Measurements from ENCODE around the gene LMAN1. TPM values are rescaled to one million over a fixed set of nuclear protein-coding genes. Genes with fewer than 3 reads are reported as not detected.
A peak's percentile ranks its signal among the peaks of the same experiment; 100 is the strongest.

The LMAN1 gene
- total and polyA plus RNA-seq, 2 experiments from 2014 or later: 127 to 193 TPM

DNA sequence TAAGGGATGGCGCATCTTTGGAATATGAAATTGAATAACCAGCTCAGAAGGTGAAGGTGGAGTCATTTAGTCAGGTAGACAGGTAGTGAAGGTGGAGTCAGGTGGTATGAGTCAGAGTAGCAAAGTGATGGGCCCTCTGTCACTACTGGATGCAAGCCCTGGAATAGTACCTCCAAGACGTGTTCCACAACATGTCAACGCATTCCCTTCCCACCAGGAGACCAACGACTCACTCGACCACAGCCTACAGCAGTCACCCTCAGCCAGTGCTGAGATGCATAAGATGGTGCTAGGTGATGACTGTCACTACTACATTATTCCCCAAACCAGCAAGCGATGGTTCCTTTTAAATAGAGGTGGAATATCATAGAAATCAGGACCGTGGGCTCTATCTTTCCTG is 47.4 kb downstream of the LMAN1 start:
- H3K9me2 ChIP-seq (ENCODE audit: insufficient read depth): no peaks in the 10 kb centered on the region
- no peaks in the 10 kb centered on the region for H3F3A ChIP-seq (ENCODE audit: insufficient read depth)
- no peak overlapping the region for H3K4me2 ChIP-seq (ENCODE audit: unreplicated experiment)
- H3K4me1 ChIP-seq (ENCODE audit: insufficient read depth): no peaks in the 10 kb centered on the region
- TF ChIP-seq EZH2 (IDR thresholded peaks at IDR 0.05; ENCODE audit: insufficient read depth, poor library complexity, severe bottlenecking) (no peak), EZH2phosphoT487 (IDR thresholded peaks at IDR 0.05; ENCODE audit: insufficient read depth, low read depth) (no peak)
- H2AFZ ChIP-seq: no peak overlapping the region
- peaks cover 28% of the 10 kb centered on the region for H3K27me3 ChIP-seq (replicated peaks; ENCODE audit: insufficient read depth)
- no peaks in the 10 kb centered on the region for H3K36me3 ChIP-seq (ENCODE audit: low read depth)
- no peak overlapping the region for H3K27ac ChIP-seq
- no peak overlapping the region for H3K4me3 ChIP-seq
- no peaks in the 10 kb centered on the region for H3K79me2 ChIP-seq (ENCODE audit: insufficient read depth)
- H3K9me3 ChIP-seq (ENCODE audit: low read depth): no peaks in the 10 kb centered on the region
- WGBS, 2 experiments (ENCODE audit: low coverage in 1 of 2, low lambda C conversion rate in 2 of 2, missing lambda C conversion rate in 2 of 2): 61 to 70% methylated on average over 7 of the region's 7 CpGs
- H3K9ac ChIP-seq: no peak overlapping the region
- no peaks in the 10 kb centered on the region for H4K20me1 ChIP-seq (ENCODE audit: insufficient read depth)
- DNase-seq: peak; percentile 65
- in situ Hi-C loops (cut with MboI): no loop called here

- H2AFZ ChIP-seq: peak overlapping the region; percentile 52
- 32 to 35% methylated on average over 5 of the region's 5 CpGs for WGBS, 2 experiments (ENCODE audit: low coverage in 1 of 2, low lambda C conversion rate in 2 of 2, missing lambda C conversion rate in 2 of 2)
- in situ Hi-C loops (cut with MboI): no loop called here
- no peaks in the 10 kb centered on the region for H3K9me2 ChIP-seq (ENCODE audit: insufficient read depth)
- peak overlapping the region; percentile 60 for H3K4me2 ChIP-seq (ENCODE audit: unreplicated experiment)
- no peak overlapping the region for H3K27ac ChIP-seq
- no peak for TF ChIP-seq EZH2 (IDR thresholded peaks at IDR 0.05; ENCODE audit: insufficient read depth, poor library complexity, severe bottlenecking)
- TF ChIP-seq EZH2phosphoT487 (IDR thresholded peaks at IDR 0.05; ENCODE audit: insufficient read depth, low read depth): no peak
- no peaks in the 10 kb centered on the region for H3K79me2 ChIP-seq (ENCODE audit: insufficient read depth)
- H3K9me3 ChIP-seq (ENCODE audit: low read depth): no peaks in the 10 kb centered on the region
- peaks cover 49% of the 10 kb centered on the region for H3K27me3 ChIP-seq (replicated peaks; ENCODE audit: insufficient read depth)
- H3K36me3 ChIP-seq (ENCODE audit: low read depth): no peaks in the 10 kb centered on the region
- DNase-seq: no peak
- peak overlapping the region; percentile 56 for H3K4me3 ChIP-seq
- H3K9ac ChIP-seq: no peak overlapping the region
- no peaks in the 10 kb centered on the region for H3F3A ChIP-seq (ENCODE audit: insufficient read depth)
- H4K20me1 ChIP-seq (ENCODE audit: insufficient read depth): no peaks in the 10 kb centered on the region
- H3K4me1 ChIP-seq (ENCODE audit: insufficient read depth): no peaks in the 10 kb centered on the region
These were observed 50.2 kb downstream of the LMAN1 start for GRCh38 chr18:59308938-59309260.

DNA sequence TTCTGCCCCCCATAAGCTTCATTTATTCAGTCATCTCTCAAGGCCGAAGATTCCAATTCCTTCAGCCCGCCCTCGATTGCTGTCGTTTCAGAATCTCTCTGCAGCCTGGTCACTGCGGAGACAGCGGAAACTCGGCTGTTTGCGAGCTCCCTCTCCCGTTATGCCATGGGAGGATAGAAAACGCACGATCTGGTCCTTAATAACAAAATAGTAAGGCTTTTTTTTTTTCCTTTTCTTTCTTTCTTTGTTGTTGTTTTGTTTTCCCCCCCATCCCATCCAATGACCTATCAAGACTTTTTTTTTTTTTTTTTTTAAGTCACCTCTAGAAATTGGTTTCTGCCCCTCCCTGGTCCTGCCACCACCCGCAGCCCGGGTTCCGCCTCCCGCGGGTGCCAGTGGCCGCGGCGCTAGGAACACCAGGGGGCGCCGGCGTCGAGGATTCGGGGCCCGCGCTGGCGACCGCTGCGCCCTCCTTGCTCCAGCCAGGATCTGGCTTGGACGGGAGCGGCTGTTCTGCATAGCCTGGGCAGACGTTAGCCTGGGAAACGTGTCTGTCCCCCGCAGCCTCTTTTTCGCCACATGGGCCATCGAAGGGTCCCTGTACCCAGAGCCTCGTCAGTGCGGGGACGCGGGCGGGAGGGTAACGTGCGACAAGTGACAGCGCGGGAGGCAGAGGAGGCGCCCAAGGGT is 50.7 kb downstream of the LMAN1 start:
- Histone ChIP-seq H3K4me2 (ENCODE audit: unreplicated experiment) (peak overlapping the region; percentile 60), H3K9ac (no peak overlapping the region), H3K27ac (no peak overlapping the region), H3F3A (ENCODE audit: insufficient read depth) (no peaks in the 10 kb centered on the region), H3K36me3 (ENCODE audit: low read depth) (no peaks in the 10 kb centered on the region), H3K79me2 (ENCODE audit: insufficient read depth) (no peaks in the 10 kb centered on the region), H2AFZ (peak overlapping the region; percentile 52), H3K27me3 (replicated peaks; ENCODE audit: insufficient read depth) (peaks cover 53% of the 10 kb centered on the region), H3K9me2 (ENCODE audit: insufficient read depth) (no peaks in the 10 kb centered on the region), H3K4me1 (ENCODE audit: insufficient read depth) (no peaks in the 10 kb centered on the region), H3K4me3 (peak overlapping the region; percentile 56), H4K20me1 (ENCODE audit: insufficient read depth) (no peaks in the 10 kb centered on the region), H3K9me3 (ENCODE audit: low read depth) (no peaks in the 10 kb centered on the region)
- in situ Hi-C loops (cut with MboI): no loop called here
- DNase-seq: peak; percentile 86
- TF ChIP-seq EZH2phosphoT487 (IDR thresholded peaks at IDR 0.05; ENCODE audit: insufficient read depth, low read depth): no peak
- no peak for TF ChIP-seq EZH2 (IDR thresholded peaks at IDR 0.05; ENCODE audit: insufficient read depth, poor library complexity, severe bottlenecking)
- WGBS, 2 experiments (ENCODE audit: low coverage in 1 of 2, low lambda C conversion rate in 2 of 2, missing lambda C conversion rate in 2 of 2): 1 to 5% methylated on average over 40 to 46 of the region's 46 CpGs

DNA sequence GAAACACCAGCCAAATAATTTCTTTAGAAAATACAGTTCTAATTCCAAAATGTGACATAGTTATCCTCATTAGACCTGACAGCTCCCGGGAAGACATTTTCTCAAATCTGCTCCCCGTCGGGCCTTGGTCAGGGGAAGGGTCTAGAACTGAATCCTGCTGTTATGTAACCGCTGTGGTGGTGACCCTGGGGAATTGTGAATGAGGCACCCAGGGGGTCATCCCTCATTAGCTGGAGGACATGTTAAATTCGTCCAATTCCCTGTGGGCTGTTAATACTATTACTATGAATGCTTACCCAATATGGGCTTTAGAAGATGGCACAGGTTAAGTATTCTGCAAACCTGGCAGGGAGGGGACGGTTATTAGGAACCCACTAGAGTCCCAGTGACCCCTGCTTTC is 52.4 kb downstream of the LMAN1 start:
- no peak overlapping the region for H3K4me3 ChIP-seq
- H3K4me2 ChIP-seq (ENCODE audit: unreplicated experiment): no peak overlapping the region
- H3F3A ChIP-seq (ENCODE audit: insufficient read depth): no peaks in the 10 kb centered on the region
- in situ Hi-C loops (cut with MboI): no loop called here
- no peaks in the 10 kb centered on the region for H3K36me3 ChIP-seq (ENCODE audit: low read depth)
- H3K4me1 ChIP-seq (ENCODE audit: insufficient read depth): no peaks in the 10 kb centered on the region
- no peak for TF ChIP-seq EZH2phosphoT487 (IDR thresholded peaks at IDR 0.05; ENCODE audit: insufficient read depth, low read depth)
- TF ChIP-seq EZH2 (IDR thresholded peaks at IDR 0.05; ENCODE audit: insufficient read depth, poor library complexity, severe bottlenecking): no peak
- H3K9ac ChIP-seq: no peak overlapping the region
- H3K79me2 ChIP-seq (ENCODE audit: insufficient read depth): no peaks in the 10 kb centered on the region
- no peaks in the 10 kb centered on the region for H4K20me1 ChIP-seq (ENCODE audit: insufficient read depth)
- no peaks in the 10 kb centered on the region for H3K9me2 ChIP-seq (ENCODE audit: insufficient read depth)
- no peak overlapping the region for H2AFZ ChIP-seq
- H3K9me3 ChIP-seq (ENCODE audit: low read depth): no peaks in the 10 kb centered on the region
- no peak overlapping the region for H3K27ac ChIP-seq
- DNase-seq: no peak
- 82 to 87% methylated on average over 6 of the region's 6 CpGs for WGBS, 2 experiments (ENCODE audit: low coverage in 1 of 2, low lambda C conversion rate in 2 of 2, missing lambda C conversion rate in 2 of 2)
- H3K27me3 ChIP-seq (replicated peaks; ENCODE audit: insufficient read depth): peaks cover 61% of the 10 kb centered on the region
